Ovary (tissue), 3 donors: ENCODE data around the gene DPYSL5.

ENCODE experiments used
- CTCF ChIP-seq, 3 donors: fragments of 450-650 bp in 2 of 3; fragments of 200-600 bp in 1 of 3; IDR thresholded peaks; one replicate each; pipeline versions ENCODE4 v1.5.1 to v1.8.0; 2016 to 2022; ENCODE audit warnings: antibody characterized with exemption in 3 of 3, mild to moderate bottlenecking in 1 of 3
- POLR2A ChIP-seq: fragments of 450-650 bp; IDR thresholded peaks from one replicate; pipeline ENCODE4 v1.6.1; 2017; ENCODE audit warnings: antibody characterized with exemption, mild to moderate bottlenecking, moderate library complexity
- donor health status: DM: no; HTN: no; CAD: no.

DNA sequence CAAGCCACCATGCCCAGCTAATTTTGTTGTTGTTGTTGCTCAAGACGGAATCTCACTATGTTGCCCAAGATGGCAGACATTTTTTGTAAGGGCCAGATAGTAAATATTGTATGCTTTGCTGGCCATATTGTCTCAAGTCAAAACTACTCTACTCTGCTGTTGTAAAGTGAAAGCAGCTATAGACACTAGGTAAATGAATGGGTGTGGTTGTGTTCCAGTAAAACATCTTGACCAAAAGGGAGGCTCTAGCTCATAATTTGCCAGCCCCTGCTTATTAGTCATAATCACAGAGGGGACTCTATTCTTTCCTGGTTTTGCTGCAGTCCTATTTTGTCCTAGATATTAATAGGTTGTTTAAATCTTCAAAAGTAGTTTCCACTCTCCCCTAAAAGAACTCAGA lies 147.1 kb downstream of the DPYSL5 start:
- TF ChIP-seq CTCF (IDR thresholded peaks at IDR 0.05) = no peak
- TF ChIP-seq POLR2A = no peak
